NCI-H1092 (cell line): ENCODE data around the gene ARID3A.

Experiments used
- DNase-seq: peaks from one replicate; lab custom pipeline; 2025; lab: John Stamatoyannopoulos, UW

Gene ARID3A

DNA sequence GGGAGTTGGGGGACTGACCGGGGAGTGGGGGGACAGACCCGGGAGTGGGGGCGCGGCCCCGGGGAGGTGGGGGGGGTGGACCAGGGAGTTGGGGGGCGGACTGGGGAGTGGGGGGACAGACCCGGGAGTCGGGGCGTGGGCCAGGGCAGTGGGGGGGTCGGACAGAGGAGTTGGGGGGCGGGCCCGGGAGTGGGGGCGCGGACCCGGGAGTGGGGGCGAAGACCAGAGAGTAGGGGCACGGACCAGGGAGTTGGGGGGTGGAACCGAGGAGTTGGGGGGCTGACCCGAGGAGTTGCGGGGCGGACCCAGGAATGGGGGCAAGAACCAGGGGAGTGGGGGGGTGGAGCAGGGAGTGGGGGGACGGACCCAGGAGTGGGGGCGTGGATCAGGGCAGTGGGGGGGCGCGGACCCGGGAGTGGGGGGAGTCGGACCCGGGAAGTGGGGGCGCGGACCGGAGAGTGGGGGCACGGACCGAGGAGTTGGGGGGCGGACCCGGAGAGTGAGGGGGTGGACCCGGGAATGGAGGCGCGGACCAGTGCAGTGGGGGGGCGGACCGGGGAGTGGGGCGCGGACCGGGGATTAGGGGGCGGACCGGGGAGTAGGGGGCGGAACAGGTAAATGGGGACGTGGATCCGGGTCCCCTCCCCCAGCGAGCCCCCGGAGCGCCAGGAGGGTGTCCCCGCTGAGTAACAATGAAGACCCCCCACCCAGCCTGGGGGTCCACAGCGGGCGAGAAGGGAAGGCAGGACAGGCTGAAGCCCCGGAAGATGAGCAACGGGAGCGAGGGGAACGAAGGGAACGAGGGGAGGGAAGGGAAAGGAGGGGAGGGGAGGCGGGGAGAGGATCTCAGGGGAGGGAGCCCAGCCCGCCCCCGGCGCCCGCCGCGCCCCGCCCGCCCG is 13.4 kb upstream of the ARID3A start:
- no peak for DNase-seq

DNA sequence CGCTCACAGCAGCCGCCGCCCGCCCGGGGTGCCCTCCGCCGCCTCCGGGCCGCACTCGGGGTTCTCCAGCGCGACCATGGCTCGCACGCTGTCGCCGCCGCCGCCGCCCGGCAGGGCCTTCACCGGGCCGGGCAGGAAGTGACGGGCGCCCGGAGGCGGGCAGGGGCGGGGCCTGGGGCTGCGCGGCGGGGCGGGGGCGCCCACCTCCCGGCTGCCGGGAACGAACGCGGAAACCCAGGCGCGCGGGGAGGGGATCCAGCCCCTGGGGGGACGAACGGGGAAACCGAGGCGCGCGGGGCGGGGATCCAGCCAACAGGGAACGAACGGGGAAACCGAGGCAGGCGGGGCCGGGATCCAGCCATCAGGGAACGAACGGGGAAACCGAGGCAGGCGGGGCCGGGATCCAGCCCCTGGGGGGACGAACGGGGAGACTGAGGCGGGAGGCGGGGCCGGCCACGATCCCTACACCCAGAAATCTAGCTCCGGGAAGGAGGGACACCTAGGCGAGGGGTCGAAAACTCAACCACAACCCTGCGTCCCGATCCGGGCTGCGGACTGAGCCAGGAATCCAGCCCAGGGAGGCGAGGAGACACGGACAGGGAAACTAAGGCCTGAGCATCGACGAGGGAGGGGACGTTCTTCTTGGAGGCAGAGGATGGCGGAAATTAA is 12.6 kb upstream of the ARID3A start, which contains the start of gene R3HDM4:
Gene R3HDM4 (minus strand): TSS at position 140 of the 669 bp plus-strand sequence. CDS start 62 bp downstream, at position 78.
- DNase-seq = peak; percentile 35

DNA sequence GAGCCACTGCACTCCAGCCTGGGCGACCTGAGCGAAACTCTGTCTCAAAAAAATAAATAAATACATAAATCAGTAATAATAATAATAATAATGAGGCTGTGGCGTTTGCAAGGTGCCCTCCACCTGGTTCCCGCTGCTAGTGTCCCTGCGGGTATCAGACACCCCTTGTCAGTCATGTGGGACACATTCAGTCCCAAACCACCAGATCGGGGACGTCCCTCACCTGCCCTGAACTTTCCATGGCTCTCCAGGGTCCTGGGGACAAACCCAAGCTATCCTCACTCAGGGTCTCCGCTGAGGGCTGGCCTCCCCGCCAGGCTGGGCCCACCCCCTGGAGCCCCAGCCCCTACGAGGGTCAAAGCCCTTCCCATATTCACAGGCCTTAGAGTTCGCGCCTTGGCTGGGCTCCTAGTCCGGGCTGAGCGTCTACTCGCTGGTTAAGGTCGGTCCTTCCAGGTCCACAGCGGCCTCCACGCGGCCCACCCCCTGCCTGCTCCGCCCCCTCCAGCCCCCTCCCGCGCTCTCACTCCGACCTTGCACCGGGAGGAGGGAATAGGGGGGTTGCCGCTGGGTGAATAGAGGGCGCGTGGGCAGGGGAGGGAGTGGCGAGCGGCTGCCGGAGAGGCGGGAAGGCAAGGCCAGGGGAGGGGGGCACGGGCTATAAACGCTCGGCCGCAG is 9.1 kb upstream of the ARID3A start:
- DNase-seq = no peak

- DNase-seq = no peak
These were observed 8.3 kb upstream of the ARID3A start, which contains the start of gene KISS1R for GRCh38 chr19:917323-918151. TSS of gene KISS1R (plus strand) at chr19:917333. CDS start at chr19:917503, 170 bp downstream.

- no peak for DNase-seq
These were observed 7.7 kb upstream of the ARID3A start for GRCh38 chr19:918152-918437.

- DNase-seq = no peak
These were observed 7.2 kb upstream of the ARID3A start for GRCh38 chr19:918481-919198.

DNA sequence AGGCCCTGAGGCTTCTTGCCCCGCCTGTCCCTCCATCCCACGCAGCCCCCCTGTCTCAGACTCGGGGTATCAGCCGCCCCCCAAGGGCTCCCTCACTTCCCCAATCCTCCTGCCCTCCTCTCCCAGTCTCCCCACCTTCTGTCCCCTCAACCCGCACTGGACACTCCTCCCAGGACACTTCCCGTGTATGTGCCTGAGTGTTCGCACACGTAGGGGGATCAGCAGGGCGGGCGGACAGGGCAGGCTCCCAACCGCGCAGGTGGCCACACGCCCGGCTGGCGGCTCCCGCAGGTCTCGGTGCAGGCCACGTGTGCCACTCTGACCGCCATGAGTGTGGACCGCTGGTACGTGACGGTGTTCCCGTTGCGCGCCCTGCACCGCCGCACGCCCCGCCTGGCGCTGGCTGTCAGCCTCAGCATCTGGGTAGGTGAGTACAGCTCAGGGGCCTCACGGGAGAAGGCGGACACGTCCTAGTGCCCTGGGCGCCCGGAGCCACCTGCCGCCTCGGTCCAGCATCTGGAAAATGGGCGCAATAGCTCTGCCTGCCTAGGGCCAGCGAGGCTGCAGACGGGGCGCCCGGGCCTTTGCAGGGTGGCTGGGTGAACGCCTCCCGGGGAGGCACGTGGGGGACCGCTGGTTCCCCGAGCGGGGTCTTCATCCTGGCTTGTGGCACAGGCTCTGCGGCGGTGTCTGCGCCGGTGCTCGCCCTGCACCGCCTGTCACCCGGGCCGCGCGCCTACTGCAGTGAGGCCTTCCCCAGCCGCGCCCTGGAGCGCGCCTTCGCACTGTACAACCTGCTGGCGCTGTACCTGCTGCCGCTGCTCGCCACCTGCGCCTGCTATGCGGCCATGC is 6.4 kb upstream of the ARID3A start:
- DNase-seq = no peak

DNA sequence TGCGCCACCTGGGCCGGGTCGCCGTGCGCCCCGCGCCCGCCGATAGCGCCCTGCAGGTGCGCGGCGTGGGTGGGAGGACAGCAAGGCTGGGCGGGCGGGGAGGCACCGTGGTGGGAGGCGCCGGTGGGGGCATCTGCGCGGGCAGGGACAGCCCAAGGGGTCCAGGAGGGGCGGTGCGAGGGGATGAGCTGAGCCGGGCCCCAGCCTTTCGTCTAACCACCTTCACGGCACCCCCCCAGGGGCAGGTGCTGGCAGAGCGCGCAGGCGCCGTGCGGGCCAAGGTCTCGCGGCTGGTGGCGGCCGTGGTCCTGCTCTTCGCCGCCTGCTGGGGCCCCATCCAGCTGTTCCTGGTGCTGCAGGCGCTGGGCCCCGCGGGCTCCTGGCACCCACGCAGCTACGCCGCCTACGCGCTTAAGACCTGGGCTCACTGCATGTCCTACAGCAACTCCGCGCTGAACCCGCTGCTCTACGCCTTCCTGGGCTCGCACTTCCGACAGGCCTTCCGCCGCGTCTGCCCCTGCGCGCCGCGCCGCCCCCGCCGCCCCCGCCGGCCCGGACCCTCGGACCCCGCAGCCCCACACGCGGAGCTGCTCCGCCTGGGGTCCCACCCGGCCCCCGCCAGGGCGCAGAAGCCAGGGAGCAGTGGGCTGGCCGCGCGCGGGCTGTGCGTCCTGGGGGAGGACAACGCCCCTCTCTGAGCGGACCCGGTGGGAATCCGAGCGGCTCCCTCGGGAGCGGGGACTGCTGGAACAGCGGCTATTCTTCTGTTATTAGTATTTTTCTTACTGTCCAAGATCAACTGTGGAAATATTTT is 5.6 kb upstream of the ARID3A start:
- no peak for DNase-seq

DNA sequence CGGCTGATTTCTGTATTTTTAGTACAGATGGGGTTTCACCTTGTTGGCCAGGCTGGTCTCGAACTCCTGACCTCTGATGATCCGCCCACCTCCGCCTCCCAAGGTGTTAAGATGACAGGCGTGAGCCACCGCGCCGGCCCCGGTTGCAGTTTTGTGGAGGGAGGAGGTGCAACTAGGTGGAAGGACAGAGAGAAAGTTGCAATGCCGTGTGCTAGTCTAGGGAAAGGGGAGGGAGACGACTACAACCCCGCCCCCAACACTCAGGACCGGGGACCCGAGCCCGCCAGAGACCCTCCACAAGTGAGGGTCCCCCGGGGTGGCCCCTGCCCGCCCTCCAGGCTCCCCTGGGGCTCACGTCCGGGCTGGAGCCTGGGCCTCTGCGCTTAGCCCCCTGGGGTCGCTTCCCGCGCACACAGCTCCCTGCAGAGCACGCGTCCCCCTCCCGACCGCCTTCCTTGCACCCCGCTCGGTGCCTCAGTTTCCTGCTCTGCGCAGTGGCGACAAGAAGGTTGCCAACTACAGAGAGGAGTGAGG is 1.2 kb upstream of the ARID3A start:
- no peak for DNase-seq

GRCh38 chr19:925087-925525 is 729 bp upstream of the ARID3A start:
- no peak for DNase-seq

- DNase-seq = no peak
These were observed 421 bp downstream of the ARID3A start for GRCh38 chr19:926323-926588.

- DNase-seq = no peak
These were observed 935 bp downstream of the ARID3A start for GRCh38 chr19:926589-927350.

- DNase-seq = no peak
These were observed 1.5 kb downstream of the ARID3A start for GRCh38 chr19:927351-927779.

DNA sequence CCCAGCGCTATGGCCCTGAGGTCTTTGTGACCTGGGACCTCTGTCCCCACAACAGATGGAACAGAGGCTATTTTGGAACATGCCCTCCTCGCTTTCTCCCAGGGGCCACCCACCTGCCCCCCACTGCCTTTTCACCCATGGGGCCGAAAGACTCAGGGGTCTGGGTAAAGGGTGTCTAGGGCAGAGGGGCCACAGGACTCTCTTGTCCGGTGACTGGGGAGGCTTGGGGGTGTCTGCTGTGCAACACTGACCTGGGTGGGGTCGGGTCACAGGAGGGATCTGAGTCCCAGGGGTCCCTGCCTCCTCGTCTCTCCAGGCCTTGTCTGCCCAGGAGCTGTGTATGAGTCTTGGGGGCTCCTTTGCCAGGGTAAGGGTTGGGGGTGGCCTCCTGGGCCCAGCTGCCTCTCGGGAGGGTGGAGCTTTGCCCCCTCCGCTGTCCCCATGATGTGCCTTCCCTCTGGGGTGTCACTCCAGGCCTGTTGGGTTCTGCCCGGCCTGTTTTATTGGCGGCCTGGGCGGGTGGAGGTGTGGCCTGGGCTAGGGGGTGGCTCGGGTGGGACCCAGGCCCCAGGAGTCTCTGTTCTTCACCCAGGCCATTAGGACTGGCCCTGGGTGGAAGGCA is 2.1 kb downstream of the ARID3A start:
- no peak for DNase-seq

DNA sequence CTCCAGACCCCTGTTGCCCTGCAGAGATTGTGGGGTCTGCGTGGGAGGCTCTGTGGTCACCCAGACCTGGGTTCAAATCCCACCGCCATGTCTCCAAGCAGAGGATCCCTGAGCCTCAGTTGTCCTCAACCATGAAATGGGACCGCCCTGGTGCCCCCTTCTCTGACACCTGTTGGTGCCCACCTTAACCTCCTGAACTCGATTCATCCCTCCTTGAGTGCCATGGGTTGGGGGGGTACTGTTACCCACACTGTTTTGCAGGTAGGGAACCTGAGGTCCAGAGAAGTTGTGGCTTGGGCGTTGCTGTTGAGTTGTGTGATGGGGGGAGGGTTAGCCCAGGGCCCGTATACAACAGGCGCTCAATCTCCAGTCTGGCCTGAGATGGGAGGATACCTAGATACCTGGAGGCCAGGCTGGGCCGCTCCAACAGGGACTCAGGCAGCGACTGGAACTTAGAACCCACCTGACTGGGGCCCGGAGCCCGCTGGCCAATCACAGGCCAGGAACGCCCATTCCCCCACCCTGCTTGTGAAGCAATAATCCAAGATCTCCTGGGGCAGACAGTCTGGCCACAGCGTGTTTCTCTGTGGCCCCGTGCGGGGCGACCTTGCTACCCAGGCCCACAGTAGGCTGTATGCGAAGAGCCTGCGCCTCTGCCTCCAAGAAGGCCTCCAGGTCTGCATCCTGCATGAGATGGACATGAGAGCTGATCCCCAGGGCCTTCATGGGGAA is 2.8 kb downstream of the ARID3A start:
- no peak for DNase-seq

DNA sequence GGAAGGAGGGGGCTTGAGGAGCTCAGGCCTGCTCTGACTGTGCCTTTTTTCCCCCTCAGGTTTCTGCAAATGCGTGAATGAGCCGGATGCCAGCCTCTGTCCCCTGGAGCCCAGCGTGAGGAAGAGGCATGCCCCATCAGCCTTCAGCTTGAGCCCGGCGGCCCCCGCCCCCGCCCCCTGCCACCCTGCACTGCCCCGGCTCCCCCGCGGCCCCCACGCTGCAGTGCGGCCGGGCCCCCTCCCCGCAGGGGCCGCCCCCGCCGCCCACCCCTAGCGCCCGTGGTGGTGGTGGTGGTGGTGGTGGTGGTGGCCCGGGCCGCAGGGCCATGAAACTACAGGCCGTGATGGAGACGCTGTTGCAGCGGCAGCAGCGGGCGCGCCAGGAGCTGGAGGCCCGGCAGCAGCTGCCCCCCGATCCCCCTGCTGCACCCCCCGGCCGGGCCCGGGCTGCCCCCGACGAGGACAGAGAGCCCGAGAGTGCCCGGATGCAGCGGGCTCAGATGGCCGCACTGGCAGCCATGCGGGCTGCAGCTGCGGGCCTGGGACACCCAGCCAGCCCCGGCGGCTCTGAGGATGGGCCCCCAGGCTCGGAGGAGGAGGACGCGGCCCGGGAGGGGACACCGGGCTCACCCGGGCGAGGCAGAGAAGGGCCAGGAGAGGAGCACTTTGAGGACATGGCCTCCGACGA is 3.5 kb downstream of the ARID3A start:
- no peak for DNase-seq

GRCh38 chr19:929891-930258 is 4.0 kb downstream of the ARID3A start:
- DNase-seq = no peak
